ENCODE data around the gene CNDP1.
A peak's percentile ranks its signal among the peaks of the same experiment; 100 is the strongest.

The CNDP1 gene

GRCh38 chr18:74540652-74541421 lies 6.5 kb downstream of the CNDP1 start:
- ATAC-seq (no peak), DNase-seq (no peak)
- H3K4me1 Mint-ChIP-seq = no peaks in the 10 kb centered on the region
- H3K4me3 Mint-ChIP-seq = no peak overlapping the region
- no peak overlapping the region for H3K27ac Mint-ChIP-seq
- no peaks in the 10 kb centered on the region for H3K9me3 Mint-ChIP-seq
- H3K36me3 Mint-ChIP-seq (ENCODE audit: low read depth) = no peaks in the 10 kb centered on the region
- H3K27me3 Mint-ChIP-seq = no peaks in the 10 kb centered on the region

DNA sequence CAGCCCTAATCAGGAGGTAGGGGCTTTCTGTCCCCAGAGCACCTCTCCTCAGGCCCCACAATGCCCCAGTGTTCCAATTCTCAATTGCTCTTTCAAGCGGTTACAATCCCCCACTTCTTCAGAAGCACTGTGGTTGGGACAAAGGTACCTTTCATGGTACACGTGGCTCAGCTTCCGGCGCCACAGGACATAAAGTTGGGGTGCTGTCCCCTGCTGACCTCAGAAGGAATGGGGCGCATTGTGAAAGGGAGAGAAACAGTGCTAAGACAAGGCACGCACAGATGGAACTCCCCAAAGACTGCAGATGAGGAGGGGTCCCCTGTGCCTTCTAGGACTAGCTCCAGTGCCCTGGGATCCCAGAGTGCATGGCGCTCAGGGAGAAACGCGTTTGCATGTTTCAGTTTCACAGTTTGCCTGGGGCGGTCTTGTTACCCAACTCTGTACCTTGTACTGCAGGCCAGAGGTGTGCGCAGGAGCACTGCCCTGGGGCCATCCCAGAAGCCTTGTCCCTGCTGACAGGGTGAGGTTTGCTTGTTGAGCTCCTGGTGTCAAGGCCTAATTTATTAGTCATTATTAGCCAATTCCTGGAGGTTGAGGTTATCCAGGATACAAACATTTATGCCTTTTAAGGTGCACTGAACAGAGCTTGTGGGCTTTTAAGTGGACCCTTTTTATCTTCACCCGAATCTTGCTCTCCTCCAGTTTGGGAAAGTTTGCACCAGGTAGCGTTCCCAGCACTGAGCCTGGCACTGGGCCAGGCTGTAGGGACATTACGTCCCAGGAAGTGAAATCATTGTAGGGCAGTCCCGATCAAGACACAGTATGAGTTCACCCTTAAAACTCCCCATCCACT lies 7.6 kb downstream of the CNDP1 start:
- no peak for ATAC-seq
- no peak overlapping the region for H3K27ac Mint-ChIP-seq
- no peaks in the 10 kb centered on the region for H3K36me3 Mint-ChIP-seq (ENCODE audit: low read depth)
- no peaks in the 10 kb centered on the region for H3K27me3 Mint-ChIP-seq
- DNase-seq = no peak
- H3K9me3 Mint-ChIP-seq = no peaks in the 10 kb centered on the region
- H3K4me3 Mint-ChIP-seq = no peak overlapping the region
- H3K4me1 Mint-ChIP-seq = no peaks in the 10 kb centered on the region

DNA sequence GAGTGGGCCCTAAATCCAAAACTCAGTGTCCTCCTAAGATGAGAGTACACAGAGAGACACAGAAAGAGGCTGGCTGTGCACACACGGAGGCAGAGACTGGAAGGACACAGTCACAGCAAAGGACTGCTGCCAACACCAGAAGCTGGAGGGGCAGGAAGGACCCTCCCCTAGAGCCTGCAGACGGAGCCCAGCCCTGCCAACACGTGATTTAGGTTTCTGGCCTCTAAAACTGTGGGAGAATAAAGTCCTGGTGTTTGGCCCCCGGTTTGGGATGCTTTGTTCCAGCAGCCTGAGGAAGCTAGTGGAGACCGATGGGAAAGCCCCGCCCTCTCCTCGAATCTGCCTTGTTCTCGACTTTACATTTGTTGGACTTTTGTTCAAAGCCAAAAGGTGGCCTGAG lies 10.6 kb downstream of the CNDP1 start:
- DNase-seq = no peak
- Mint-ChIP-seq H3K4me1 (no peaks in the 10 kb centered on the region), H3K9me3 (peaks cover 13% of the 10 kb centered on the region), H3K27me3 (no peaks in the 10 kb centered on the region), H3K4me3 (no peak overlapping the region), H3K27ac (no peak overlapping the region), H3K36me3 (ENCODE audit: low read depth) (peaks cover 3% of the 10 kb centered on the region)
- ATAC-seq = no peak

- H3K4me1 Mint-ChIP-seq = no peaks in the 10 kb centered on the region
- no peaks in the 10 kb centered on the region for H3K27me3 Mint-ChIP-seq
- H3K36me3 Mint-ChIP-seq (ENCODE audit: low read depth) = peaks cover 3% of the 10 kb centered on the region
- H3K27ac Mint-ChIP-seq = no peak overlapping the region
- no peak overlapping the region for H3K4me3 Mint-ChIP-seq
- peaks cover 17% of the 10 kb centered on the region for H3K9me3 Mint-ChIP-seq
- no peak for DNase-seq
- ATAC-seq = no peak
These were observed 11.7 kb downstream of the CNDP1 start for GRCh38 chr18:74546007-74546406.

- H3K36me3 Mint-ChIP-seq (ENCODE audit: low read depth) = peaks cover 3% of the 10 kb centered on the region
- H3K9me3 Mint-ChIP-seq = peaks cover 17% of the 10 kb centered on the region
- H3K4me1 Mint-ChIP-seq = no peaks in the 10 kb centered on the region
- DNase-seq (no peak), ATAC-seq (no peak)
- no peak overlapping the region for H3K27ac Mint-ChIP-seq
- peaks cover 2% of the 10 kb centered on the region for H3K27me3 Mint-ChIP-seq
- H3K4me3 Mint-ChIP-seq = no peak overlapping the region
These were observed 12.6 kb downstream of the CNDP1 start for GRCh38 chr18:74546751-74547530.

DNA sequence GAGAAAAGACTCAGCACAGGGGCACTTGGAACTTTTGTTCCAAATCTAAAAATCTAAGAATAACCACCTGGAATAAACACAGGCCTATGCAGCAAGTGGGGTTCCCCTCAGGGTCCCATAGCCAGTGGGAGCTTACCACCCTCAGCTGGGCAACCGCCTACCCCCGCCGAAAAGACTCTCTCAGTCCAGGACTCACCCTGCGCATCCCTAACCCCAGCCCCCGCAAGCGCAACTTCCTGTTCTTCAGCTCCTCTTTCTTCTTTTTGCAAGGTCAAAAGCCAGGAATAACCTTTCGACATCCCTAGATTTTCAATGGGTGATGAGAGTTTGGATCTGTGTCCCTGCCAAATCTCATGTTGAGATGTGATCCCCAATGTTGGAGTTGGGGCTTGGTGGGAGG lies 13.6 kb downstream of the CNDP1 start:
- no peak for ATAC-seq
- no peak for DNase-seq
- Mint-ChIP-seq H3K4me3 (no peak overlapping the region), H3K27ac (no peak overlapping the region), H3K4me1 (no peaks in the 10 kb centered on the region), H3K27me3 (peaks cover 2% of the 10 kb centered on the region), H3K36me3 (ENCODE audit: low read depth) (peaks cover 3% of the 10 kb centered on the region), H3K9me3 (peaks cover 17% of the 10 kb centered on the region)

DNA sequence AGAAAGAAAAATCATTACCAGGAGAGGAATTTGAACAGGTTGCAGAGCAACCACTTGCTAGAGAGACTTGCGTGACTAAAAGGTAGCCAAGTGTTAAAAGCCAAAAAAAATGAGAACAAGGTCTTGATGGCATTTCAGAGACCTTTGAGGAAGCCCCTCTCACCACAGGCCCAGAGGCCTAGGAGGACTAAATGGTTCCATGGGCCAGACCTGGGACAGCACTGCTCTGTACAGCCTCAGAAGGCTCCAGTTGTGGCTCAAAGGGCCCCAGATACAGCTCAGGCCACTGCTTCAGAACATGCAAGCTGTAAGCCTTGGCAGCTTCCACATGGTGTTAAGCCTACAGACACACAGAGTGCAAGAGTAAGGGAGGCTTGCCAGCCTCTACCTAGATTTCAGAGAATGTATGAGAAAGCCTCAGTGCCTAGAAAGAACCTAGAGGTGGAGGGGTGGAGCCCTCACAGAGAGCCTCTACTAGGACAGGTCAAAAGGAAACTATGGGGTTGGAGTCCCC lies 15.3 kb downstream of the CNDP1 start:
- peak; percentile 5 for DNase-seq
- Mint-ChIP-seq H3K4me1 (no peaks in the 10 kb centered on the region), H3K36me3 (ENCODE audit: low read depth) (peaks cover 3% of the 10 kb centered on the region), H3K27me3 (peaks cover 5% of the 10 kb centered on the region), H3K27ac (no peak overlapping the region), H3K9me3 (peaks cover 17% of the 10 kb centered on the region), H3K4me3 (no peak overlapping the region)
- no peak for ATAC-seq

DNA sequence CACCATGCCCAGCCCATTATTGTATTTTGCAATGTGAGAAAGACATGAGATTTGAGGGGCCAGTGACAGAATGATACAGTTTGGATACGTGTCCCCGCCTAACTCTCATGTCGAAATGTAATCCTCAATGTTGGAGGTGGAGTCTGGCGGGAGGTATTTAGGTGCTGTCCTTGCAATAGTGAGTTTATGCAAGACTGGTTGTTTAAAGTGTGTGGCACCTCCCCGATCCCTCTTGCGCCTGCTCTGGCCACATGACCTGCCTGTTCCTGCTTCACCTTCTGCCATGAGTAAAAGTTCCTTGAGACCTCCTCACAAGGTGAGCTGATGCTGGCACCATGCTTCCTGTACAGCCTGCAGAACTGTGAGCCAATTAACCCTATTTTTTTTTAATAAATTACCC lies 16.6 kb downstream of the CNDP1 start:
- ATAC-seq (no peak), DNase-seq (no peak)
- H3K4me1 Mint-ChIP-seq = no peaks in the 10 kb centered on the region
- peaks cover 17% of the 10 kb centered on the region for H3K9me3 Mint-ChIP-seq
- no peak overlapping the region for H3K27ac Mint-ChIP-seq
- no peak overlapping the region for H3K4me3 Mint-ChIP-seq
- H3K27me3 Mint-ChIP-seq = peaks cover 6% of the 10 kb centered on the region
- H3K36me3 Mint-ChIP-seq (ENCODE audit: low read depth) = peaks cover 3% of the 10 kb centered on the region

- Mint-ChIP-seq H3K27me3 (peaks cover 6% of the 10 kb centered on the region), H3K36me3 (ENCODE audit: low read depth) (peaks cover 3% of the 10 kb centered on the region)
These were observed 17.2 kb downstream of the CNDP1 start for GRCh38 chr18:74551452-74551851.

GRCh38 chr18:74551936-74552555 lies 17.7 kb downstream of the CNDP1 start:
- H3K27me3 Mint-ChIP-seq = peaks cover 6% of the 10 kb centered on the region
- ATAC-seq = peak; percentile 98

More at GRCh38 chr18:74551452-74551851, 17.2 kb downstream of the CNDP1 start:
- DNase-seq (no peak), ATAC-seq (no peak)
- H3K4me1 Mint-ChIP-seq = no peaks in the 10 kb centered on the region
- H3K4me3 Mint-ChIP-seq = no peak overlapping the region
- H3K9me3 Mint-ChIP-seq = peaks cover 17% of the 10 kb centered on the region
- H3K27ac Mint-ChIP-seq = no peak overlapping the region

GRCh38 chr18:74556126-74556525 lies 21.8 kb downstream of the CNDP1 start:
- Mint-ChIP-seq H3K27me3 (peaks cover 6% of the 10 kb centered on the region), H3K4me3 (no peak overlapping the region), H3K36me3 (ENCODE audit: low read depth) (no peaks in the 10 kb centered on the region), H3K9me3 (no peaks in the 10 kb centered on the region), H3K27ac (no peak overlapping the region), H3K4me1 (no peaks in the 10 kb centered on the region)
- DNase-seq = no peak
- no peak for ATAC-seq

More at GRCh38 chr18:74551936-74552555, 17.7 kb downstream of the CNDP1 start:
- Mint-ChIP-seq H3K9me3 (peaks cover 17% of the 10 kb centered on the region), H3K36me3 (ENCODE audit: low read depth) (peaks cover 3% of the 10 kb centered on the region), H3K4me1 (no peaks in the 10 kb centered on the region), H3K27ac (no peak overlapping the region), H3K4me3 (no peak overlapping the region)
- peak; percentile 81 for DNase-seq

- H3K36me3 Mint-ChIP-seq (ENCODE audit: low read depth) = no peaks in the 10 kb centered on the region
- ATAC-seq = no peak
- no peak overlapping the region for H3K27ac Mint-ChIP-seq
- peaks cover 4% of the 10 kb centered on the region for H3K27me3 Mint-ChIP-seq
- H3K4me3 Mint-ChIP-seq = no peak overlapping the region
- no peaks in the 10 kb centered on the region for H3K9me3 Mint-ChIP-seq
- H3K4me1 Mint-ChIP-seq = no peaks in the 10 kb centered on the region
- no peak for DNase-seq
These were observed 23.8 kb downstream of the CNDP1 start for GRCh38 chr18:74558096-74558495.

GRCh38 chr18:74562131-74562730 lies 27.9 kb downstream of the CNDP1 start:
- peaks cover 4% of the 10 kb centered on the region for H3K36me3 Mint-ChIP-seq (ENCODE audit: low read depth)
- H3K27ac Mint-ChIP-seq = no peak overlapping the region
- no peaks in the 10 kb centered on the region for H3K4me1 Mint-ChIP-seq
- H3K27me3 Mint-ChIP-seq = no peaks in the 10 kb centered on the region
- no peak overlapping the region for H3K4me3 Mint-ChIP-seq
- H3K9me3 Mint-ChIP-seq = peaks cover 11% of the 10 kb centered on the region
- no peak for DNase-seq
- ATAC-seq = no peak

GRCh38 chr18:74562775-74563174 lies 28.5 kb downstream of the CNDP1 start:
- Mint-ChIP-seq H3K4me1 (no peaks in the 10 kb centered on the region), H3K9me3 (peaks cover 11% of the 10 kb centered on the region), H3K36me3 (ENCODE audit: low read depth) (peaks cover 4% of the 10 kb centered on the region), H3K27me3 (no peaks in the 10 kb centered on the region), H3K27ac (no peak overlapping the region), H3K4me3 (no peak overlapping the region)
- DNase-seq (no peak), ATAC-seq (no peak)
